ENCODE results near the gene CDKAL1. TPM values are rescaled to one million over a fixed set of nuclear protein-coding genes. Genes with fewer than 3 reads are reported as not detected.

Gene CDKAL1
- polyA plus RNA-seq, 2 of the 4 experiments (the other 2 are of a cell fraction) = 4.7 to 8.3 TPM

DNA sequence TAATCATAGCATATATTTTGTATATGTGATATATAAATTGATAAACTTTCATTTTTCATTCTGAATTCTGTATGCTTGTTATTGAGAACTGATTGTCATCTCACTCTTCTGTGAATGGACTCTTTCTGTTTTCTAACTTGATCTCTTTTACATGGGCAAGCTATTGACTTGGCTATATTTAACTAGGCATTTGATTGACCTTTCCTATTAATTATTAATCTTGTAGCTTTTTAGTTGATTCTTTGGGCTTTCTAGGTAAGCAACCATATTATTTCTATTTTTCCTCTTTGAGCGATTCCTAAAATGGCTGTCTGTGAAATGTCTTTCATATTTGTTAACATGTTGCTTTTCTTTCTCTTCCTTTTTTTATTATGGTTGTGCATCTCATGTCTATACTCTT, 347.1 kb downstream of the CDKAL1 start (continued):
- TF ChIP-seq ZFP36 (IDR thresholded peaks at IDR 0.05; ENCODE audit: borderline replicate concordance, partially characterized antibody) = no peak
- no peak for TF ChIP-seq HEYL (CRISPR knock-in tag; IDR thresholded peaks at IDR 0.05)
- no peak for TF ChIP-seq HOXB5 (CRISPR knock-in tag; IDR thresholded peaks at IDR 0.05)

DNA sequence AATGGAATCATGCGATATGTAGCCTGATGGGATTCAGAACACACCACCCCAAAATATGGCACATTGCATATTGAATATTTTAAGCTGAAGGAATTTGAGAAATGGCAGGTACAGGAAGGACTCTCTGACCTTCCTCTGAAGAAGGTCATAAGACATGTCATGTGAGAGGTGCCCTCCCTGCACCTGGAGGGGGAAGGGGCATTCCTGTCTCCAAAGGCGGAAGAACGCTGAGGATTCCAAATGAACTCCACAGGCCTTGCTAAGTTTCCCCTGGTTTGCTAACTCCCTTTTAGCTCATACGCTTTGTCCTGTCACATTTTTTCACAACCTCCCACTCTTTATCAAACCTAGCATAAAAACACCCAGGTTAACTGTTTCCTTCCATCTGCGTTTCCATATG, 347.8 kb downstream of the CDKAL1 start:
- POLR2A ChIA-PET = no interaction called here
- H3K4me3 ChIP-seq = no peak overlapping the region
- FAIRE-seq (no peak), ATAC-seq (no peak), DNase-seq (ENCODE audit: low read depth in 1 of 2, low spot score in 1 of 2) (no peak)
- CTCF ChIA-PET = no interaction called here
- H3K4me2 ChIP-seq = no peak overlapping the region
- peaks cover 18% of the 10 kb centered on the region; the same call in 2 of the 3 replicates for H3K9me3 ChIP-seq
- peaks cover 12% of the 10 kb centered on the region for H3K4me1 ChIP-seq
- no peak overlapping the region for H3K27ac ChIP-seq
- TF ChIP-seq, protein P1, sequence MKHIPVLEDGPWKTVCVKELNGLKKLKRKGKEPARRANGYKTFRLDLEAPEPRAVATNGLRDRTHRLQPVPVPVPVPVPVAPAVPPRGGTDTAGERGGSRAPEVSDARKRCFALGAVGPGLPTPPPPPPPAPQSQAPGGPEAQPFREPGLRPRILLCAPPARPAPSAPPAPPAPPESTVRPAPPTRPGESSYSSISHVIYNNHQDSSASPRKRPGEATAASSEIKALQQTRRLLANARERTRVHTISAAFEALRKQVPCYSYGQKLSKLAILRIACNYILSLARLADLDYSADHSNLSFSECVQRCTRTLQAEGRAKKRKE (CRISPR knock-in tag; IDR thresholded peaks at IDR 0.05; ENCODE audit: low read depth) = no peak
- no peak for TF ChIP-seq RAD21 (conservative IDR thresholded peaks at IDR 0.05 in 1 of 2, IDR thresholded peaks at IDR 0.05 in 1 of 2)
- TF ChIP-seq MYC (IDR thresholded peaks at IDR 0.05; ENCODE audit: borderline replicate concordance, low read length) = no peak
- no peak for TF ChIP-seq ZC3H11A (IDR thresholded peaks at IDR 0.05)
- no peak for TF ChIP-seq FOSL2 (IDR thresholded peaks at IDR 0.05)
- TF ChIP-seq FOSL2 (CRISPR knock-in tag; IDR thresholded peaks at IDR 0.05) = no peak
- TF ChIP-seq EHMT2 (IDR thresholded peaks at IDR 0.05; ENCODE audit: low read depth) = no peak
- WGBS (ENCODE audit: missing lambda C conversion rate) = 85% methylated on average over 5 of the region's 5 CpGs

DNA sequence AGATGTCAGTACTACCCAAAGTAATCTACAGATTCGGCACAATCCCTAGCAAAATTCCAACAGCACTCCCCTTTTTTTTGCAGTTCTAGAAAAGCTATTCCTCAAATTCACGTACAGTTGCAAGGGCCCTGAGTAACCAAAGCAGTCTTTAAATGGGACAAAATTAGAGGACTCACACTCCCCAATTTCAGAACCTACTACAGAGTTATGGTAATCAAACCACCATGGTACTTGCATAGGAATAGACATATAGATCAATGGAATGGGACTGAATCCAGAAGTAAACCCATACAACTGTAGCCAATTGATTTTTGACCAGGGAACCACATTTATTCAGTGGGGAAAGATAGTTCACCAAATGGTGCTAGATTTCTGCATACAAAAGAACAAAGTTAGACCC, 350.8 kb downstream of the CDKAL1 start:
- no peak for DNase-seq (ENCODE audit: low read depth in 1 of 2, low spot score in 1 of 2)
- ATAC-seq = no peak

DNA sequence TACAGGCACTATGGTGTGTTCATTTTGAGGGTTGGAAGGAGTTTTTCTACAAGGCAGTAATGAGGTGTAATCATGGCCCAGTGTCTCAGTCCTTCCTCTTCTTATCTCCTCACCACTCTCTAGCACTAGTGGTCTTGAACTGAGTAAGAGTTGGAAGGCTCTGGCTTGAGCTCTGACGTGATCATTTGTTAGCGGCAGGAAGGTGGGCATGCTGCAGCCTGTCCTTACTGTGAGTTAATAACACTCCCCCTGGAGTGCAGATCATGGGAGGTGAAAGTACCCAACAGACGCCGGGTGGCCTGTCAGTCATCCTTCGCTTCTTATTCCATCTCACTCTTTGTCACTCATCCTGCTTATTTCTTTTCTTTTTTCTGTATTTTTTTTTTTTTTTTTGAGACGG, 356.9 kb downstream of the CDKAL1 start:
- FAIRE-seq (no peak), ATAC-seq (no peak), DNase-seq (ENCODE audit: low read depth in 1 of 2, low spot score in 1 of 2) (no peak)
- Histone ChIP-seq H3K4me1 (no peaks in the 10 kb centered on the region), H3K4me3 (no peak overlapping the region), H3K4me2 (no peak overlapping the region), H3K9me3 (no peaks in the 10 kb centered on the region), H3K27ac (no peak overlapping the region)
- ChIA-PET POLR2A (no interaction called here), CTCF (no interaction called here)
- WGBS (ENCODE audit: missing lambda C conversion rate) = 93% methylated on average over 5 of the region's 6 CpGs
- no peak for TF ChIP-seq ZSCAN20 (CRISPR knock-in tag; IDR thresholded peaks at IDR 0.05)
- TF ChIP-seq, protein P2, sequence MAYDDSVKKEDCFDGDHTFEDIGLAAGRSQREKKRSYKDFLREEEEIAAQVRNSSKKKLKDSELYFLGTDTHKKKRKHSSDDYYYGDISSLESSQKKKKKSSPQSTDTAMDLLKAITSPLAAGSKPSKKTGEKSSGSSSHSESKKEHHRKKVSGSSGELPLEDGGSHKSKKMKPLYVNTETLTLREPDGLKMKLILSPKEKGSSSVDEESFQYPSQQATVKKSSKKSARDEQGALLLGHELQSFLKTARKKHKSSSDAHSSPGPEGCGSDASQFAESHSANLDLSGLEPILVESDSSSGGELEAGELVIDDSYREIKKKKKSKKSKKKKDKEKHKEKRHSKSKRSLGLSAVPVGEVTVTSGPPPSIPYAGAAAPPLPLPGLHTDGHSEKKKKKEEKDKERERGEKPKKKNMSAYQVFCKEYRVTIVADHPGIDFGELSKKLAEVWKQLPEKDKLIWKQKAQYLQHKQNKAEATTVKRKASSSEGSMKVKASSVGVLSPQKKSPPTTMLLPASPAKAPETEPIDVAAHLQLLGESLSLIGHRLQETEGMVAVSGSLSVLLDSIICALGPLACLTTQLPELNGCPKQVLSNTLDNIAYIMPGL (CRISPR knock-in tag; IDR thresholded peaks at IDR 0.05; ENCODE audit: borderline replicate concordance) = no peak
- TF ChIP-seq, protein P1 (CRISPR knock-in tag; IDR thresholded peaks at IDR 0.05; ENCODE audit: low read depth) = no peak
- TF ChIP-seq, protein P3, sequence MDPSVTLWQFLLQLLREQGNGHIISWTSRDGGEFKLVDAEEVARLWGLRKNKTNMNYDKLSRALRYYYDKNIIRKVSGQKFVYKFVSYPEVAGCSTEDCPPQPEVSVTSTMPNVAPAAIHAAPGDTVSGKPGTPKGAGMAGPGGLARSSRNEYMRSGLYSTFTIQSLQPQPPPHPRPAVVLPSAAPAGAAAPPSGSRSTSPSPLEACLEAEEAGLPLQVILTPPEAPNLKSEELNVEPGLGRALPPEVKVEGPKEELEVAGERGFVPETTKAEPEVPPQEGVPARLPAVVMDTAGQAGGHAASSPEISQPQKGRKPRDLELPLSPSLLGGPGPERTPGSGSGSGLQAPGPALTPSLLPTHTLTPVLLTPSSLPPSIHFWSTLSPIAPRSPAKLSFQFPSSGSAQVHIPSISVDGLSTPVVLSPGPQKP (IDR thresholded peaks at IDR 0.05; ENCODE audit: low read depth, low read length) = no peak
- no peak for TF ChIP-seq SMC3 (IDR thresholded peaks at IDR 0.05)
- TF ChIP-seq EP300 (IDR thresholded peaks at IDR 0.05) = no peak
- no peak for TF ChIP-seq FOSB (CRISPR knock-in tag; IDR thresholded peaks at IDR 0.05)
- TF ChIP-seq HOXB13 (CRISPR knock-in tag; IDR thresholded peaks at IDR 0.05; ENCODE audit: low read depth) = no peak
- TF ChIP-seq, protein P4, sequence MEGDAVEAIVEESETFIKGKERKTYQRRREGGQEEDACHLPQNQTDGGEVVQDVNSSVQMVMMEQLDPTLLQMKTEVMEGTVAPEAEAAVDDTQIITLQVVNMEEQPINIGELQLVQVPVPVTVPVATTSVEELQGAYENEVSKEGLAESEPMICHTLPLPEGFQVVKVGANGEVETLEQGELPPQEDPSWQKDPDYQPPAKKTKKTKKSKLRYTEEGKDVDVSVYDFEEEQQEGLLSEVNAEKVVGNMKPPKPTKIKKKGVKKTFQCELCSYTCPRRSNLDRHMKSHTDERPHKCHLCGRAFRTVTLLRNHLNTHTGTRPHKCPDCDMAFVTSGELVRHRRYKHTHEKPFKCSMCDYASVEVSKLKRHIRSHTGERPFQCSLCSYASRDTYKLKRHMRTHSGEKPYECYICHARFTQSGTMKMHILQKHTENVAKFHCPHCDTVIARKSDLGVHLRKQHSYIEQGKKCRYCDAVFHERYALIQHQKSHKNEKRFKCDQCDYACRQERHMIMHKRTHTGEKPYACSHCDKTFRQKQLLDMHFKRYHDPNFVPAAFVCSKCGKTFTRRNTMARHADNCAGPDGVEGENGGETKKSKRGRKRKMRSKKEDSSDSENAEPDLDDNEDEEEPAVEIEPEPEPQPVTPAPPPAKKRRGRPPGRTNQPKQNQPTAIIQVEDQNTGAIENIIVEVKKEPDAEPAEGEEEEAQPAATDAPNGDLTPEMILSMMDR (IDR thresholded peaks at IDR 0.05) = no peak
- TF ChIP-seq, protein P5, sequence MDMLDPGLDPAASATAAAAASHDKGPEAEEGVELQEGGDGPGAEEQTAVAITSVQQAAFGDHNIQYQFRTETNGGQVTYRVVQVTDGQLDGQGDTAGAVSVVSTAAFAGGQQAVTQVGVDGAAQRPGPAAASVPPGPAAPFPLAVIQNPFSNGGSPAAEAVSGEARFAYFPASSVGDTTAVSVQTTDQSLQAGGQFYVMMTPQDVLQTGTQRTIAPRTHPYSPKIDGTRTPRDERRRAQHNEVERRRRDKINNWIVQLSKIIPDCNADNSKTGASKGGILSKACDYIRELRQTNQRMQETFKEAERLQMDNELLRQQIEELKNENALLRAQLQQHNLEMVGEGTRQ (IDR thresholded peaks at IDR 0.05) = no peak

More for the DNA sequence above, 350.8 kb downstream of the CDKAL1 start:
- no peak overlapping the region for H3K27ac ChIP-seq
- FAIRE-seq = no peak
- CTCF ChIA-PET = no interaction called here
- peaks cover 18% of the 10 kb centered on the region; the same call in 2 of the 3 replicates for H3K9me3 ChIP-seq
- no peak overlapping the region for H3K4me3 ChIP-seq
- WGBS (ENCODE audit: missing lambda C conversion rate) = 91% methylated on average over 2 of the region's 2 CpGs
- no peak overlapping the region for H3K4me2 ChIP-seq
- no peaks in the 10 kb centered on the region for H3K4me1 ChIP-seq
- TF ChIP-seq, protein P6, sequence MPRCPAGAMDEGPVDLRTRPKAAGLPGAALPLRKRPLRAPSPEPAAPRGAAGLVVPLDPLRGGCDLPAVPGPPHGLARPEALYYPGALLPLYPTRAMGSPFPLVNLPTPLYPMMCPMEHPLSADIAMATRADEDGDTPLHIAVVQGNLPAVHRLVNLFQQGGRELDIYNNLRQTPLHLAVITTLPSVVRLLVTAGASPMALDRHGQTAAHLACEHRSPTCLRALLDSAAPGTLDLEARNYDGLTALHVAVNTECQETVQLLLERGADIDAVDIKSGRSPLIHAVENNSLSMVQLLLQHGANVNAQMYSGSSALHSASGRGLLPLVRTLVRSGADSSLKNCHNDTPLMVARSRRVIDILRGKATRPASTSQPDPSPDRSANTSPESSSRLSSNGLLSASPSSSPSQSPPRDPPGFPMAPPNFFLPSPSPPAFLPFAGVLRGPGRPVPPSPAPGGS (IDR thresholded peaks at IDR 0.05) = no peak
- no peak for TF ChIP-seq SREBF2 (IDR thresholded peaks at IDR 0.05)
- no peak for TF ChIP-seq CBX8 (IDR thresholded peaks at IDR 0.05)
- TF ChIP-seq JUN (IDR thresholded peaks at IDR 0.05) = no peak
- no peak for TF ChIP-seq HDAC2 (IDR thresholded peaks at IDR 0.05)
- POLR2A ChIA-PET = no interaction called here
